HEK293T (cell line): ENCODE measurements around the gene MRGPRG.

Experiments used
- ARNT ChIP-seq: fragments of 450-650 bp; IDR thresholded peaks from 2 replicates; pipeline ENCODE4 v1.6.1; 2017; ENCODE audit warnings: mild to moderate bottlenecking
- BHLHE40 ChIP-seq: fragments of 450-650 bp; IDR thresholded peaks from 2 replicates; pipeline ENCODE4 v1.6.1; 2016; ENCODE audit warnings: mild to moderate bottlenecking, moderate library complexity, borderline replicate concordance
- FOXA1 ChIP-seq: fragments of 450-650 bp; IDR thresholded peaks from 2 replicates; pipeline ENCODE4 v1.6.1; 2016; ENCODE audit warnings: mild to moderate bottlenecking
- FOXK2 ChIP-seq: fragments of 450-650 bp; IDR thresholded peaks from 2 replicates; pipeline ENCODE4 v1.6.1; 2016; ENCODE audit warnings: mild to moderate bottlenecking
- FOXM1 ChIP-seq: fragments of 450-650 bp; IDR thresholded peaks from 2 replicates; pipeline ENCODE4 v1.6.1; 2017; ENCODE audit warnings: mild to moderate bottlenecking, borderline replicate concordance
- HDGF ChIP-seq: fragments of 450-650 bp; IDR thresholded peaks from 2 replicates; pipeline ENCODE4 v1.6.1; 2017; ENCODE audit warnings: antibody characterized with exemption, borderline replicate concordance
- LEF1 ChIP-seq: fragments of 450-650 bp; IDR thresholded peaks from 2 replicates; pipeline ENCODE4 v1.6.1; 2017; ENCODE audit warnings: mild to moderate bottlenecking, borderline replicate concordance
- NFRKB ChIP-seq: fragments of 450-650 bp; IDR thresholded peaks from 2 replicates; pipeline ENCODE4 v1.6.1; 2016; ENCODE audit warnings: mild to moderate bottlenecking, moderate library complexity
- SP1 ChIP-seq: fragments of 450-650 bp; IDR thresholded peaks from 2 replicates; pipeline ENCODE4 v1.6.1; 2017
- SUZ12 ChIP-seq: fragments of 450-650 bp; IDR thresholded peaks from 2 replicates; pipeline ENCODE4 v1.6.1; 2016; ENCODE audit warnings: mild to moderate bottlenecking
- TARDBP ChIP-seq: fragments of 450-650 bp; IDR thresholded peaks from 2 replicates; pipeline ENCODE4 v1.6.1; 2016
- ZNF384 ChIP-seq: fragments of 450-650 bp; IDR thresholded peaks from 2 replicates; pipeline ENCODE4 v1.6.1; 2016
- TF ChIP-seq, protein P1 (sequence below): fragments of 450-650 bp; IDR thresholded peaks from 2 replicates; pipeline ENCODE4 v1.6.1; 2016

DNA sequence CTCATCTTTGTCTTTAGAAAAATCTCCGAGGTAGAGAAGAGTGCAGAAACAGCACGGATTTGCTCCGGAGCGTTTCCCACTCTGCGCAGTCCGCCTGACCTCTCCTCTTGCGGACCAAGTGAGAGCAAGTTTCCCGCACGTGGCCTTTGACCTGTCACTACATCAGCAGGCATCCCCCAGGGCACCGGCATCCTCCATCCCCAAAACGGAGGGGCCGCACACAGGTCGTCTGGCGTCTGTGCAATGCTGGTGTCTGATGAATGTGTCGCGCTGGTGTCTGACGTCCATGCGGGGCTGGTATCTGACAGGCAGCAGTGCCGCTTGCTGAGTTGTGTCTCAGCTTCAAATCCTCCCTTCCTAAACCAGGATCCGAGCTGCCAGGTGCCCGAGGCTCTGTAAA lies 14.3 kb upstream of the MRGPRG start:
- TF ChIP-seq NFRKB, result no peak
- TF ChIP-seq, protein P1, sequence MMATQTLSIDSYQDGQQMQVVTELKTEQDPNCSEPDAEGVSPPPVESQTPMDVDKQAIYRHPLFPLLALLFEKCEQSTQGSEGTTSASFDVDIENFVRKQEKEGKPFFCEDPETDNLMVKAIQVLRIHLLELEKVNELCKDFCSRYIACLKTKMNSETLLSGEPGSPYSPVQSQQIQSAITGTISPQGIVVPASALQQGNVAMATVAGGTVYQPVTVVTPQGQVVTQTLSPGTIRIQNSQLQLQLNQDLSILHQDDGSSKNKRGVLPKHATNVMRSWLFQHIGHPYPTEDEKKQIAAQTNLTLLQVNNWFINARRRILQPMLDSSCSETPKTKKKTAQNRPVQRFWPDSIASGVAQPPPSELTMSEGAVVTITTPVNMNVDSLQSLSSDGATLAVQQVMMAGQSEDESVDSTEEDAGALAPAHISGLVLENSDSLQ, result no peak
- no peak for TF ChIP-seq HDGF
- no peak for TF ChIP-seq TARDBP
- no peak for TF ChIP-seq ARNT
- no peak for TF ChIP-seq SP1
- TF ChIP-seq FOXM1, result no peak
- TF ChIP-seq FOXA1, result no peak
- TF ChIP-seq BHLHE40, result no peak
- TF ChIP-seq LEF1, result no peak
- TF ChIP-seq SUZ12, result no peak
- TF ChIP-seq ZNF384, result no peak
- no peak for TF ChIP-seq FOXK2
